Activated CD8-positive, alpha-beta memory T cell treated with anti-CD3 and anti-CD28 coated beads, Interleukin-2, amount 10 ng/mL, durations not matched to agents 7 days and 5 days (primary cell): ENCODE data around the gene EPX. TPM values are rescaled to one million over a fixed set of nuclear protein-coding genes. Genes with fewer than 3 reads are reported as not detected.

Source experiments
- ATAC-seq: fragments of 150-1000 bp; cut with Tn5 transposase; one replicate; pipeline ENCODE4 v1.10.0; 2021; ENCODE audit warnings: moderate library complexity
- CTCF ChIA-PET: fragments of 350-600 bp; sonication (Branson Sonifier 250); formaldehyde crosslinking; loops from one replicate; lab custom pipeline; 2021; ENCODE audit warnings: antibody characterized with exemption; lab: Charles Lee
- DNase-seq: peaks from one replicate; pipeline ENCODE4 v3.0.0-alpha.2; 2020
- H3K27ac Mint-ChIP-seq: one replicate; pipeline ENCODE4 v1.8.0; 2021; ENCODE audit warnings: mild to moderate bottlenecking, mixed read lengths
- H3K27me3 Mint-ChIP-seq: one replicate; pipeline ENCODE4 v1.8.0; 2021; ENCODE audit warnings: mixed read lengths
- H3K36me3 Mint-ChIP-seq: one replicate; pipeline ENCODE4 v1.8.0; 2021; ENCODE audit warnings: mild to moderate bottlenecking, mixed read lengths
- H3K4me1 Mint-ChIP-seq: one replicate; pipeline ENCODE4 v1.8.0; 2021; ENCODE audit warnings: mixed read lengths
- H3K4me3 Mint-ChIP-seq: one replicate; pipeline ENCODE4 v1.8.0; 2021; ENCODE audit warnings: mild to moderate bottlenecking, moderate library complexity, mixed read lengths
- H3K9me3 Mint-ChIP-seq: one replicate; pipeline ENCODE4 v1.8.0; 2022; ENCODE audit warnings: low read depth, mixed read lengths
- total RNA-seq, 2 experiments: library from RNA; stranded (reverse); gene quantifications; one replicate each; pipeline ENCODE4 v1.2.3, GENCODE V29; 2021

The EPX gene
- total RNA-seq, 2 experiments from 2014 or later = not detected

DNA sequence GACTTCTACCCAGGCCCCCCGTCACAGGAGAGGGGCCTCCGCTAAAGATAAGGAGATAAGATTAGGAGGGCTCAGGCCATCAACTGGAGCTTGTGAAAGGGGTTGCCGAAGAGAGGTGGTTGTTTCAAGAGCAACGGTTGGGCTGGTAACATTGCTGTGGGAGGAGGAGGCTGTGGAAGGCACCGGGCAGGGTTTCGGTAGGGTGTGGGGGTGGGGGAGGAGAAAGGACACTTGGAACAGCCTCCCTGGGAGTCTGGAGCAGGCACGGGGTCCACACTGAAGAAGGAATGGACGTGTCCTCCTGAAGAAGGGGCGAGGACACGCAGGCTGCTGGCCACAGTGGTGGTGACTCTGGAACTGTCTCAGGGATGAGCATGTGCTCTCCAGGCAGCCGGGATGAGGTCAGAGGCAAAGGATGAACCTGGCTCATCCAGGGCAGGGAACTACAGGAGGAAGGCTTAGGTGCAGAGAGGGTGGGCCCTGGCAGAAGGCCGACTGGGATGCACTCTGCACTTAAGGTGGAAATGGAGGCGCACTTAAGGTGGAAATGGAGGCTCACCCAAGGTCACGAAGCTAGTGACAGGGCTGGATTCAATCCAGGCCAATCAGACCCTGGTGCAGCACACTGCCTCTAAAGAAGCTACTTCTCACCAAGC, 1.2 kb upstream of the EPX start:
- H3K27me3 Mint-ChIP-seq = peaks cover 7% of the 10 kb centered on the region

DNA sequence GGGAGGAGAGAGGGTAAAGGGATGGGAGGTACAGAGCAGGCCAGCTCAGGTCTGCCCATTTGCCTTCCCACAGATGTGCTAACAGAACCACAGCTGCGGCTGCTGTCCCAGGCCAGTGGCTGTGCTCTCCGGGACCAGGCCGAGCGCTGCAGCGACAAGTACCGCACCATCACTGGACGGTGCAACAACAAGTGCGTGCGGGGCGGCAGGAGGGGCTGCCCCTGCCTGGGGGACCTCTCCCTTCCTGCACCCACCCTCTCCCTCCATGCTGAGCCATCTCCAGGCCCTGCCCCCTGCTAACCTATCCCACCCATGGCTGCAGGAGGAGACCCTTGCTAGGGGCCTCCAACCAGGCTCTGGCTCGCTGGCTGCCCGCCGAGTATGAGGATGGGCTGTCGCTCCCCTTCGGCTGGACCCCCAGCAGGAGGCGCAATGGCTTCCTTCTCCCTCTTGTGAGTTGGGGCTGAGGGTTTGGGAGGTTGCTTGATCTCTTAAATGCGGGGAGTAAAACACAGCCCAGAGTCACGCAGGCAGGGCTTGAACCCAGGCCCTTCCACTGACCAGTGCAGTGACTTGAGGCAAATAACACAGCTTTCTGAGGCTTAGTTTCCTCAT, 1.2 kb downstream of the EPX start:
- Mint-ChIP-seq H3K9me3 (no peaks in the 10 kb centered on the region), H3K27ac (no peak overlapping the region)

More for the DNA sequence above, 1.2 kb upstream of the EPX start:
- CTCF ChIA-PET = interaction anchor here (1.0 to 1.9 kb wide), 3 partner anchors 8 to 58 kb away, joined by 3 to 7 read pairs (median 6); no protein-coding TSS in a partner anchor
- DNase-seq = no peak
- no peak for ATAC-seq
- no peaks in the 10 kb centered on the region for H3K36me3 Mint-ChIP-seq
- H3K4me1 Mint-ChIP-seq = no peaks in the 10 kb centered on the region
- H3K9me3 Mint-ChIP-seq = no peaks in the 10 kb centered on the region
- no peak overlapping the region for H3K27ac Mint-ChIP-seq
- H3K4me3 Mint-ChIP-seq = no peak overlapping the region

DNA sequence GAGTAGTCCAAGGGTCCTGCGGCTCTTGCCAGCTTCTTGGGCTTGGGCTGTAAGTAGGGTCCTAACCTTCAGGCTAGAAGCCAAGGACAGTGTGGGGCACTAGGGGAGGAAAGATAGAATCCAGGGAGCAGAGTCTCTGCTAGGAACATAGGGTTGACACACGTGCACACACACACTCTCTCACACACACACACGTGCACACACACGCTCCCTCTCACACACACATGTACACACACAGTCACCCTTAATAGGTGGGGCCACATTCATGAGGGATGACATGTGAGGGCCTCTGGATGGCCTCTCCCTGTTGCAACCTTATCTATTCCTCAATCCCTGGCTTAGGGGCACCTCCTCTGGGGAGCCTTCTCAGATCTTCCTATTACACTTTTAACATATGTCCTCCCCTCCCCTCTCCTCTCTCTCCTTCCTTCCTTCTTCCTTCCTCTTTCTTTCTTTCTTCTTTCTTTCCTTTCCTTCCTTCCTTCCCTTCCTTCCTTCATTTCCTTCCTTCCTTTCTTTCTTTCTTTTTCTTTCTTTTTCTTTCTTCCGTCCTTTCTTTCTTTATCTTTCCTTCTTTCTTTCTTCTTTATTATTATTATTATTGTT, 3.1 kb downstream of the EPX start:
- no peaks in the 10 kb centered on the region for H3K4me1 Mint-ChIP-seq
- DNase-seq = no peak
- no peaks in the 10 kb centered on the region for H3K36me3 Mint-ChIP-seq
- H3K4me3 Mint-ChIP-seq = no peak overlapping the region
- no peak overlapping the region for H3K27ac Mint-ChIP-seq
- ATAC-seq = no peak
- no peaks in the 10 kb centered on the region for H3K9me3 Mint-ChIP-seq
- CTCF ChIA-PET = no interaction called here
- H3K27me3 Mint-ChIP-seq = peaks cover 27% of the 10 kb centered on the region

More for the DNA sequence above, 1.2 kb downstream of the EPX start:
- DNase-seq (no peak), ATAC-seq (no peak)
- Mint-ChIP-seq H3K27me3 (peaks cover 16% of the 10 kb centered on the region), H3K4me1 (no peaks in the 10 kb centered on the region), H3K36me3 (no peaks in the 10 kb centered on the region), H3K4me3 (no peak overlapping the region)
- CTCF ChIA-PET = no interaction called here

DNA sequence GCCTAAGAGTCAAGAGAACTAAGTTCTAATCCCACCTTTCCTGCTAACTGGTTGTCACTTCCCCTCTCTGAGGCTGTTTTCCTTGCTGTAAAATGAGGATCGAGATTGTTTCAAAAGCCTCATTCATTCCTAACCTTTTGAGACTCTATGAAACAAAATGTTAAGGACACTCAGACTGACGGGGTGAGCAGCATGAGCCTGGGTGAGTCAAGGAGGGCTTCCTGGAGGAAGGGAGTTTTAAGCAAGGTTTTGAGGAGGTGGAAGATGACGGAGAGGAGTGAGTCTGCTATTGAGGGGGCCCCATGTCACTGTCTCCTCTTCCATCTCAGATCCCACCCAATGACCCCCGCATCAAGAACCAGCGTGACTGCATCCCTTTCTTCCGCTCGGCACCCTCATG, 4.1 kb downstream of the EPX start:
- Mint-ChIP-seq H3K4me1 (no peaks in the 10 kb centered on the region), H3K4me3 (no peak overlapping the region), H3K27me3 (peaks cover 25% of the 10 kb centered on the region), H3K36me3 (no peaks in the 10 kb centered on the region), H3K27ac (no peak overlapping the region), H3K9me3 (no peaks in the 10 kb centered on the region)
- ATAC-seq (no peak), DNase-seq (no peak)
- CTCF ChIA-PET = no interaction called here

DNA sequence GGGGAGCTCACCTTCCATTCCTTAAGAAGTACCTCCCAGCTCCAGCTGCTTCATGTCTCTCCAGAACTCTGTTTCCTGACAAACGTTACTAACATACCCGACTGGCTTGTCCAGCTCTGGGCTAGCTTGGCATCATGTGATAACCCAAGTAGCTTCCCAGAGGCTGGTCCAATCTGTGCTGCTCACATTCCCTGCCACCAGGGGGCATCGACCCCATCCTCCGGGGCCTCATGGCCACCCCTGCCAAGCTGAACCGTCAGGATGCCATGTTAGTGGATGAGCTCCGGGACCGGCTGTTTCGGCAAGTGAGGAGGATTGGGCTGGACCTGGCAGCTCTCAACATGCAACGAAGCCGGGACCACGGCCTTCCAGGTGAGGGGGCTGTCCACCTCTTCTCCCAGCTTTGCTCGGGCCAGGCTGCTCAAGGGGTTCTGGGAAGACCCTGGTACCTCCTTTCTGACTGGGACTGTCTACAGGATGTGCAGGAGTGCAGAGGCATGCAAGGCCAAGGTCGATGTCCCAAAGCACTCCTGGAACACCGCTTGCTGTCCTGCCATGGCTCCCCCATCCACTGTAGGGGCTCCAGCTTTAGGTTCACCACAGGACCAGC, 7.6 kb downstream of the EPX start:
- Mint-ChIP-seq H3K4me3 (no peak overlapping the region), H3K27ac (no peak overlapping the region), H3K4me1 (no peaks in the 10 kb centered on the region), H3K9me3 (no peaks in the 10 kb centered on the region), H3K36me3 (no peaks in the 10 kb centered on the region), H3K27me3 (peaks cover 25% of the 10 kb centered on the region)
- CTCF ChIA-PET = interaction anchor here (0.5 to 3.3 kb wide), 24 partner anchors 9 to 288 kb away, joined by 3 to 17 read pairs (median 5); partner anchors contain the start of genes HSF5, MKS1 and RNF43
- DNase-seq = peak; percentile 62
- ATAC-seq = peak; percentile 83

DNA sequence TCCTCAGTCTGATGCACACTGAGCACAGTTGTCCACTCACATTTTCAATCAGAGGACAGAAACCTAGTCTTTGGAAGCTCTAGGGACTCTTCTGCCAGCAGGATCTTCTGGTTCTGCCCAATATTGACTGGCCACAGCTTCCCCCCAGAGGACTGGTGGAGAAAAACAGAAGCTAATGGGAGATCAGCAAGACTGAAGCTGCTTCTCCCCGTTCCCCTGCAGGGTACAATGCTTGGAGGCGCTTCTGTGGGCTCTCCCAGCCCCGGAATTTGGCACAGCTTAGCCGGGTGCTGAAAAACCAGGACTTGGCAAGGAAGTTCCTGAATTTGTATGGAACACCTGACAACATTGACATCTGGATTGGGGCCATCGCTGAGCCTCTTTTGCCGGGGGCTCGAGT, 10.3 kb downstream of the EPX start:
- ATAC-seq (no peak), DNase-seq (no peak)
- H3K27me3 Mint-ChIP-seq = peaks cover 22% of the 10 kb centered on the region
- no peaks in the 10 kb centered on the region for H3K4me1 Mint-ChIP-seq
- CTCF ChIA-PET = interaction anchor here (1.1 kb wide), 1 partner anchor 47 kb away, joined by 3 read pairs; no protein-coding TSS in a partner anchor
- no peak overlapping the region for H3K4me3 Mint-ChIP-seq
- no peak overlapping the region for H3K27ac Mint-ChIP-seq
- H3K9me3 Mint-ChIP-seq = no peaks in the 10 kb centered on the region
- H3K36me3 Mint-ChIP-seq = no peaks in the 10 kb centered on the region

DNA sequence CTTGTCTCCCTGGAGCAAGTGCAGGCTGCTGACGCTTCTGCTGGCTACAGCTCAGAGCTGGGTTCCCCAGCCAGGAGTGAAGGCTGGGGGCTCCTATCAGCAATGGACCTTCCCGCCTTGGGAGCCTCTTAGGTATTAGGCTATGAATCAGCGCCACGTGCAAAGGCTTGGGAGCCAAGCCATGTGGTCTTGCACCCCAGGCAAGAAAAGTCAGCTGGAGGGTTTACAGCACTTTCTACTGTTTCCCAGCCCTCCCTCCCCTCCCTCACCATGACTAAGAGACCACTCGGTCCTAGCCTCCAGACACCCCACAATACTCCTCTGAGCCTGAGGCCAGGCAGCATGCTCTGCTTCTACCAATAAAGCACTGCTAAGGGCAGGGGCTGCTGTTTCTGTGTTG, 12.3 kb downstream of the EPX start:
- no peaks in the 10 kb centered on the region for H3K9me3 Mint-ChIP-seq
- no peaks in the 10 kb centered on the region for H3K4me1 Mint-ChIP-seq
- no peak overlapping the region for H3K27ac Mint-ChIP-seq
- H3K36me3 Mint-ChIP-seq = peaks cover 2% of the 10 kb centered on the region
- CTCF ChIA-PET = interaction anchor here (1.2 kb wide), 1 partner anchor 45 kb away, joined by 3 read pairs; no protein-coding TSS in a partner anchor
- H3K27me3 Mint-ChIP-seq = peaks cover 5% of the 10 kb centered on the region
- DNase-seq (no peak), ATAC-seq (no peak)
- H3K4me3 Mint-ChIP-seq = no peak overlapping the region

DNA sequence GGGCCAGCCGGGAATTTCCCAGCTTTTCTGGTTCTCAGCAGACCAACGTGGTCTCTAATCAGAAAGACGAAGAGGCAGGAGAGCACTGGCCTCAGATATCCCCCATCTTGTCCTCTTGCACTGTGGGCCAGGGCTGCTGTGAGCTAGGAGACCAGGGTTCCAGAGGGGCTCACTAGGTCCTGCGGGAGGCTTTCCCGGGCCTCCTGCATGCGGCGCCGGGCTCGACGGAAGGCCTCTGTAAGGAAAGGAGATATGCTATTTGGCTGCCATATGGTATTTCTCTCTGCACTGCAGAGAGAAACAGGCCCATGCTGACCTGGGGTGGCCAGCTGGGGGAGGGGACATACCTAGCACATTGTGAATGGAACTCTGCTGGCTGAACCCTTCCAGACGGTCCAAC, 13.4 kb downstream of the EPX start:
- Mint-ChIP-seq H3K4me3 (no peak overlapping the region), H3K27me3 (no peaks in the 10 kb centered on the region), H3K27ac (no peak overlapping the region), H3K9me3 (no peaks in the 10 kb centered on the region), H3K4me1 (peaks cover 3% of the 10 kb centered on the region), H3K36me3 (peaks cover 2% of the 10 kb centered on the region)
- CTCF ChIA-PET = interaction anchor here (1.2 kb wide), 1 partner anchor 44 kb away, joined by 3 read pairs; no protein-coding TSS in a partner anchor
- ATAC-seq = no peak
- no peak for DNase-seq

DNA sequence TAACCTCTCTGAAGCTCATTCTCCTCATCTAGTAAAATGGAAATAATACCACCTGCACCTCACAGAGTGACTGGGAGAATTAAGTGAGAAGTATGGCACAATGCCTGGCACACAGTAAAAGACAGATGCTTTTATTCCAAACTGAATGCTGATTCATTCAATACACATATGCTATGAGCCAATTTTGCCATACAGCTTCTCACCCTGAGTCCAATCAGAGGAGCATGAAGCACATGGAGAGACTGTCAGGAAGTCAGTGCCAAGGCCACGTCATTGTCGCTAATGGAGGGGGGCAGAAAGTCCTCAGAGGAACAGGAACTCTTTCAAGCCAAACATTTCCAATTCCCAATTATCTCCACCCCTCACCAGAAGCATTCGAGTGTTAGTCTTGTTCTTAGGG, 14.9 kb downstream of the EPX start:
- Mint-ChIP-seq H3K27me3 (no peaks in the 10 kb centered on the region), H3K27ac (no peak overlapping the region), H3K4me3 (no peak overlapping the region), H3K4me1 (peaks cover 4% of the 10 kb centered on the region), H3K36me3 (peaks cover 4% of the 10 kb centered on the region), H3K9me3 (no peaks in the 10 kb centered on the region)
- no peak for DNase-seq
- ATAC-seq = no peak
- CTCF ChIA-PET = interaction anchor here (0.7 kb wide), 1 partner anchor 16 kb away, joined by 6 read pairs; no protein-coding TSS in a partner anchor

DNA sequence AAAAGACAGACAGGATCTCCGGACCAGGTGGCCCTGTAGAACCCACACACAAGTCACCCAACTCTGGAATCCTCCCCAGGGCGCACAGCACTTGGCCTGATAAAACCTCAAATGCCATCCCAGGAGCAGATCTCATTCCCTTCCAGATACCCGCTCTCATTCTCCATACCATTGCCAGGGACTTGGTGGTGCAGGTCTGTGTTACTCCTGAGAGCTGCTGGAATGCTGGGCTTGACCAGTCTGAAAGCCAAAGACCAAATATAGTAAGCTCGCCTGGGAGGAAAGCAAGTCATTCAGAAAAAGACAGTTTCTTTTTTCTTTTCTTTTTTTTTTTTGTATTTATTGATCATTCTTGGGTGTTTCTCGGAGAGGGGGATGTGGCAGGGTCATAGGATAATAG, 15.8 kb downstream of the EPX start:
- Mint-ChIP-seq H3K36me3 (peaks cover 4% of the 10 kb centered on the region), H3K27me3 (no peaks in the 10 kb centered on the region), H3K4me3 (no peak overlapping the region), H3K4me1 (peaks cover 4% of the 10 kb centered on the region), H3K9me3 (no peaks in the 10 kb centered on the region), H3K27ac (no peak overlapping the region)
- DNase-seq (no peak), ATAC-seq (no peak)
- CTCF ChIA-PET = interaction anchor here (1.4 to 2.9 kb wide), 2 partner anchors 8 to 209 kb away, joined by 3 to 10 read pairs; partner anchors contain the start of gene RNF43

DNA sequence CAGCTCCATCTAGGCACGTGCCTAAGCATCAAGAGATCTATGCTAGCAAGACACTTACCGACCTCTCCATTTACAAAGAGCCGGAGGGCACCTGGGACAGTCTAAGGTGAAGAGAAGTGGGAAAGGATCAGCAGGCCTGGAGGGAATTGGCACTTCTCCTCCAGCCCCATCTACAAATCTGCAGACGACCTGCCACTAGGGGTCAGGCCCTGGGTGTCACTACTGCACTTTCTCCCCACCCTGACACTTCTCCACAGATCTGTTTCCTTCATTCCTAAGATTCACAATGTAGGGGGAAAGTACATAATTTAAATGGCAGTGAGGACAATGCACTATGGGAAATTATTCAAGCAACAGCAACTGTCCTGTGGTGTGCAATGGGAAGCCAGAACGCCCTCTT, 18.4 kb downstream of the EPX start:
- DNase-seq (no peak), ATAC-seq (no peak)
- Mint-ChIP-seq H3K4me3 (no peak overlapping the region), H3K4me1 (peaks cover 4% of the 10 kb centered on the region), H3K27ac (no peak overlapping the region), H3K9me3 (no peaks in the 10 kb centered on the region), H3K27me3 (no peaks in the 10 kb centered on the region), H3K36me3 (peaks cover 4% of the 10 kb centered on the region)
- CTCF ChIA-PET = interaction anchor here (2.9 kb wide), 1 partner anchor 11 kb away, joined by 10 read pairs; no protein-coding TSS in a partner anchor

DNA sequence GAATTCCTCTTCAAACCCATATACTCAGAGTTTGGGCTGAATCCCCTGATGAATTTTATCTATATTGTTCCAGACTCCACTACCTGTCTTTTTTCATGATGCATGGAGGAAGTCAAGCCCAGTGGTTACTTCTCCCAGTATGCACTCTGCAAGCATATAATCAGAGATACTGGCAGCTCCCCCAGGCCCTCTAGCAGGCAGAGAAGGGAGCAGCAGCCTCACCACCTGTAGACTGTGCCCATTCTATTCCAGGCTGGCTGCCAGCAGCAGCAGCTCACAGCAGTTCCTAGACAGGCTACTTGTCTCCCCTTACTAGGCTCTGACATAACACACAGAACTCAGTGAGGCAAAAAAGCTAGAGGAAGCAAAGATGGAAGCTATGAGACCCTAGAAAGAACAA, 23.2 kb downstream of the EPX start:
- no peak overlapping the region for H3K4me3 Mint-ChIP-seq
- H3K9me3 Mint-ChIP-seq = no peaks in the 10 kb centered on the region
- CTCF ChIA-PET = interaction anchor here (1.0 to 3.3 kb wide), 2 partner anchors 11 to 16 kb away, joined by 3 to 17 read pairs; no protein-coding TSS in a partner anchor
- no peaks in the 10 kb centered on the region for H3K27me3 Mint-ChIP-seq
- H3K4me1 Mint-ChIP-seq = peaks cover 26% of the 10 kb centered on the region
- DNase-seq (no peak), ATAC-seq (no peak)
- H3K36me3 Mint-ChIP-seq = peaks cover 2% of the 10 kb centered on the region
- no peak overlapping the region for H3K27ac Mint-ChIP-seq

DNA sequence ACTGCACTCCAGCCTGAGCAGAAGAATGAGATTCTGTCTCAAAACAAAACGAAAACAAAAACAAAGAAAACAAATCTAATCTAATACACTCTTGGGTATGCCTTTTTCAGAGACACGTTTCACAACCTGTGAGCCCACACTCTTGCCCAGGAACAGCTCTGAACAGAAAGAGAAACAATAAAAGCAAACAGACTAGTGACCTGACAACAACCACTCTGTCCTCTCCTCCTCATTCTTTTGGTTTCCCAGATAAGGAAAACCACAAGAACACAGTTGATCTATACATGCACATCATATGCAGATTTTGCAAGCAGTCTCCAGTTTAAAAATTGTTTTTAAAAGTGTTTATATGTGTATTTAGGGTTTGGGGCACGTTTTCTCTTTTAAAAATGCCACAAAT, 25.2 kb downstream of the EPX start:
- H3K4me3 Mint-ChIP-seq = peak overlapping the region; percentile 51
- peaks cover 22% of the 10 kb centered on the region for H3K4me1 Mint-ChIP-seq
- peak overlapping the region; percentile 47 for H3K27ac Mint-ChIP-seq
- H3K9me3 Mint-ChIP-seq = no peaks in the 10 kb centered on the region
- H3K27me3 Mint-ChIP-seq = no peaks in the 10 kb centered on the region
- no peak for DNase-seq
- H3K36me3 Mint-ChIP-seq = no peaks in the 10 kb centered on the region
- CTCF ChIA-PET = interaction anchor here (0.6 to 3.3 kb wide), 4 partner anchors 11 to 531 kb away, joined by 3 to 17 read pairs (median 4); no protein-coding TSS in a partner anchor
- ATAC-seq = no peak
